Adrenal gland (tissue), 5 donors: ENCODE data around the gene RADIL.

Experiments used
- CTCF ChIP-seq, 6 experiments: fragments of 450-650 bp in 4 of 6; fragments of 200-600 bp in 2 of 6; sonication (generic) in 1 of 6; IDR thresholded peaks; 1 replicate in 5 of 6; 2 replicates in 1 of 6; pipeline versions ENCODE4 v1.5.1 to v1.8.0; 2016 to 2021; ENCODE audit warnings: antibody characterized with exemption in 6 of 6, mild to moderate bottlenecking in 2 of 6, moderate library complexity in 1 of 6
- POLR2A ChIP-seq, 2 donors: fragments of 450-650 bp; IDR thresholded peaks; one replicate each; pipeline ENCODE4 v1.6.1; 2017; ENCODE audit warnings: antibody characterized with exemption in 2 of 2, mild to moderate bottlenecking in 2 of 2, moderate library complexity in 1 of 2
- donor health status: DM: no; HTN: no; CAD: no.

GRCh38 chr7:4834601-4835397 is 48.7 kb downstream of the RADIL start:
- TF ChIP-seq CTCF (IDR thresholded peaks at IDR 0.05) (no peak), POLR2A (IDR thresholded peaks at IDR 0.05) (no peak)
